ENCODE data around the gene IHH. TPM values are rescaled to one million over a fixed set of nuclear protein-coding genes. Genes with fewer than 3 reads are reported as not detected.

The IHH gene
- total RNA-seq, 4 donors from 2014 or later = 0.83 TPM; not detected in 3

DNA sequence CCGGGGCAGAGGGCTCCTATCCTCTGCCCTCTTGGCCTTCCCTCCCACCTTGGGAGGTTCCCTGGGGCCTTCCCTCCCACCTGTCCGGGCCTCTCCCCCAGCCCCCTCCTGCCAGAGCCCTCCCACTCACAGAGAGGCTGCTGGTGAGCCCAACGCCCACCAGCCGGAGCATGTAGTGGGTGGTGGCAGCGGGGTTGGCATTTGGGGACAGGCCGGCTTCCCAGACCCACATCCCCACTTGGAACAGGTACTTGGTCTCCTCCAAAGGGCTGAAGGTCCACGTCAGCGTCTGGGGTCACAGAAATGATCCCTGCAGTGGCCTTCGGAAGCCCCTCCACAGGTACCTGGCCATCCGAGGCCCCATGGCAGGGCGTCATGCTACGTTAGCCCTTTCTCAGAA lies 38.7 kb downstream of the IHH start:
- intact Hi-C loops (cut with DNase I; ENCODE audit: low total_unique reads) = no loop called here

DNA sequence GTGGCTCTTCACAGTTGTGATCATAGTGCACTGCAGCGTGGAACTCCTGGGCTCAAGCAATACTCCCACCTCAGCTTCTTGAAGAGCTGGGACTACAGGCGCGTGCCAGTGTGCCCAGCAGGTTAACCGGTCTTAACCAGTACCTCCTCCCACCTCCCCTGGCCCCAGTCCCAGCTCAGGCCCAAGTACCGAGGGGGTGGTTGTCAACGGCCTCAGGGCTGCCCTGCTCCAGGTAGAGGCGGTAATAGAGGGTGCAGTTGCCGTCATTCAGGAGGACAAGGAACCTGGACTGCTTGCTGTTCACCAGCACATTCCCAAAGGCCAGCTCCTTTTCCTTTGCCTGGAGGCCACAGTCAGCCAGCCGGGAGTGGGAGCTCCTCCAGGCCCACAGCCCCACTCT lies 39.1 kb downstream of the IHH start:
- Histone ChIP-seq H3K36me3 (no peaks in the 10 kb centered on the region), H3K27ac (no peak overlapping the region), H3K27me3 (no peaks in the 10 kb centered on the region), H3K4me1 (no peaks in the 10 kb centered on the region), H3K9me3 (no peaks in the 10 kb centered on the region), H3K4me3 (no peak overlapping the region)
- DNase-seq = no peak
- intact Hi-C loops (cut with DNase I; ENCODE audit: low total_unique reads) = no loop called here
- TF ChIP-seq, protein P1, sequence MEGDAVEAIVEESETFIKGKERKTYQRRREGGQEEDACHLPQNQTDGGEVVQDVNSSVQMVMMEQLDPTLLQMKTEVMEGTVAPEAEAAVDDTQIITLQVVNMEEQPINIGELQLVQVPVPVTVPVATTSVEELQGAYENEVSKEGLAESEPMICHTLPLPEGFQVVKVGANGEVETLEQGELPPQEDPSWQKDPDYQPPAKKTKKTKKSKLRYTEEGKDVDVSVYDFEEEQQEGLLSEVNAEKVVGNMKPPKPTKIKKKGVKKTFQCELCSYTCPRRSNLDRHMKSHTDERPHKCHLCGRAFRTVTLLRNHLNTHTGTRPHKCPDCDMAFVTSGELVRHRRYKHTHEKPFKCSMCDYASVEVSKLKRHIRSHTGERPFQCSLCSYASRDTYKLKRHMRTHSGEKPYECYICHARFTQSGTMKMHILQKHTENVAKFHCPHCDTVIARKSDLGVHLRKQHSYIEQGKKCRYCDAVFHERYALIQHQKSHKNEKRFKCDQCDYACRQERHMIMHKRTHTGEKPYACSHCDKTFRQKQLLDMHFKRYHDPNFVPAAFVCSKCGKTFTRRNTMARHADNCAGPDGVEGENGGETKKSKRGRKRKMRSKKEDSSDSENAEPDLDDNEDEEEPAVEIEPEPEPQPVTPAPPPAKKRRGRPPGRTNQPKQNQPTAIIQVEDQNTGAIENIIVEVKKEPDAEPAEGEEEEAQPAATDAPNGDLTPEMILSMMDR (IDR thresholded peaks at IDR 0.05) = no peak
- TF ChIP-seq POLR2A (IDR thresholded peaks at IDR 0.05) = no peak

More for the DNA sequence above, 38.7 kb downstream of the IHH start:
- Histone ChIP-seq H3K27me3 (no peaks in the 10 kb centered on the region), H3K4me1 (no peaks in the 10 kb centered on the region), H3K4me3 (no peak overlapping the region), H3K9me3 (no peaks in the 10 kb centered on the region), H3K27ac (no peak overlapping the region), H3K36me3 (no peaks in the 10 kb centered on the region)
- TF ChIP-seq, protein P1 (IDR thresholded peaks at IDR 0.05) = no peak
- no peak for DNase-seq

DNA sequence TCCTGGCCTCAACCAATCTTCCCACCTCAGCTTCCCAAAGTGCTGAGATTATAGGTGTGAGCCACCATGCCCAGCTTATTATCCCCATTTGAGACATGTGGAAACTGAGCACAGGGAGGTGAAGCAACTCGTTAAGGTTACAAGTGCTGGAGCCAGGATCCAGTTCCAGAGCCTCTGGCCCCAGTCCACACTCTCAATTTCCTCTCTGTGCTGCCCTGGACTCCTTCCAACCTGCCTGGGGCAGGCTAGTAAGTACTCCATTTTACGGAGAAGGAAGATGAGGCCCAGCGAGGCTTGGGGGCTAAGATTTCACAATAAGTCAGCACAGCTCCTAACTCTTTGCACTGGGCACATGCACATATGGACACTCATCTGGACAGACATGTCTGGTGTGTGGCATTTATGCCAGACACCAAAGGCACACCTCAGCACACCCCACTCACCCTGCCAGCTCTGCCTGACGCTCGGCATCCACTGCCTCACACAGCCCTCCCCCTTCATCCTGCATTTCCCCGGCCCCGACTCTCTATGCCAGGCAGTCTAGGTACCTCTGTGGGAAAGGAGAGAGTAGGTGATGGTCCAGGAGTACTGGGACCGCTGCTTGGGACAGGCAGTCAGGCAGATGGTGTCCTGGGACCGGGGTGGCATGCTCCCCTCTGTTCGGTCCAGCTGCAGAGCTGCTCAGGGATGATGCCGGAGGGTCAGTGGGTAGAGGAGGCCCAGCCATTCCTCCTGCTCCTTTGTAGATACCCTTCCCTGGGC lies 39.9 kb downstream of the IHH start:
- Histone ChIP-seq H3K9me3 (no peaks in the 10 kb centered on the region), H3K27me3 (no peaks in the 10 kb centered on the region), H3K4me3 (no peak overlapping the region), H3K27ac (no peak overlapping the region), H3K4me1 (no peaks in the 10 kb centered on the region), H3K36me3 (no peaks in the 10 kb centered on the region)
- no peak for TF ChIP-seq POLR2A (IDR thresholded peaks at IDR 0.05)
- TF ChIP-seq, protein P1 (IDR thresholded peaks at IDR 0.05) = no peak
- no peak for DNase-seq
- intact Hi-C loops (cut with DNase I; ENCODE audit: low total_unique reads) = no loop called here

DNA sequence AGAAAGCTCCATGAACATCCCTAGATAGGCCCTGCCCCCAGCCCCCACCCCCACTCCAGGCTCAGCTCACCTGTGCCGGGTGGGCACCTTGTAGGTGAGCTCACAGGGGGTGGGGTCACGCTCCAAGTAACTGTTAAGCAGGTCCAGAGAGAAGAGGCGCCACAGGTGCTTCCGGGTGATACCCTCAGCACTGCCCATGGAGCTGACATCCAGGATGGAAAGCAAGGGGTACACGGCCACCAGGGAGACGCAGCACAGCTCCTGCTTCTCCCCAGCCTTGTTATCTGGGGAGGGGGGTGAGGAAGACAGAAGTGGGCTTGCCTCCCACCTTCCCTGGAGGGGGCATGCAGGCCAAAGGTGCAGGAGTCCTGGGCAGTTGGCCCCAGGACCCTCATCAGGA lies 41.3 kb downstream of the IHH start:
- H3K4me1 ChIP-seq = no peaks in the 10 kb centered on the region
- no peak overlapping the region for H3K27ac ChIP-seq
- TF ChIP-seq, protein P1 (IDR thresholded peaks at IDR 0.05) = no peak
- no peak for TF ChIP-seq POLR2A (IDR thresholded peaks at IDR 0.05)
- no peaks in the 10 kb centered on the region for H3K9me3 ChIP-seq
- H3K4me3 ChIP-seq = no peak overlapping the region
- no peaks in the 10 kb centered on the region for H3K36me3 ChIP-seq
- intact Hi-C loops (cut with DNase I; ENCODE audit: low total_unique reads) = no loop called here
- no peak for DNase-seq
- H3K27me3 ChIP-seq = no peaks in the 10 kb centered on the region

DNA sequence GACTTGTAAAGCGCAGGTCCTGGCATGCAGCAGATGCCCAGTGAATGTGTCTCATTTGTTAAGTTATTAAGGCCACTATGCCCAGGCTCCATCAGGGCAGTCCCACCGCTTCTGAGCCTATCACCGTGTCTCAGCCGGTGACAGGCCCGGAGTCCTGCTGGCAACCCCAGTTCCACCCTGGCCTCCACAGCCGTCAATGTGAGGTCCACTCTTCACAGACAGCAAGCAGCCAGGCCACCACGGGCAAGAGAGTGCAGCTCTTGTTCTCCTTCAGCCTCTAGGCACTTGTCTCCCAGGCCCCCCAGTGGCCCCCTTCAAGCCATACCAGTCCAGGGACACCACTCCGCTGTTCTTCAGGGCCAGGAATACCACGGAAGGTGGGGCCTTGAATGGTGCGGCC lies 42.0 kb downstream of the IHH start:
- Histone ChIP-seq H3K4me3 (no peak overlapping the region), H3K4me1 (no peaks in the 10 kb centered on the region), H3K9me3 (no peaks in the 10 kb centered on the region), H3K27me3 (no peaks in the 10 kb centered on the region), H3K36me3 (no peaks in the 10 kb centered on the region), H3K27ac (no peak overlapping the region)
- no peak for TF ChIP-seq POLR2A (IDR thresholded peaks at IDR 0.05)
- TF ChIP-seq, protein P1 (IDR thresholded peaks at IDR 0.05) = no peak
- intact Hi-C loops (cut with DNase I; ENCODE audit: low total_unique reads) = no loop called here
- no peak for DNase-seq

All from uterus (tissue), 4 donors.